IMR-90 (cell line): Measurements from ENCODE around the gene LRRC10B. TPM values are rescaled to one million over a fixed set of nuclear protein-coding genes. Genes with fewer than 3 reads are reported as not detected.

Experiments
- ATAC-seq: fragments of 200-7000 bp; cut with Tn5 transposase; 2 replicates; pipeline ENCODE4 v1.9.1; 2020; ENCODE audit warnings: low read depth, mild to moderate bottlenecking, moderate library complexity
- BruUV-seq: library from RNA; stranded (reverse); fragments of 400-500 nt; replicated peaks from 2 replicates; lab custom pipeline; 2021; lab: Mats Ljungman, UMichigan
- CTCF ChIA-PET: fragments of 300-600 bp; formaldehyde crosslinking; extraction: SDS; loops from one replicate; lab custom pipeline; 2021; ENCODE audit warnings: antibody characterized with exemption; lab: Yijun Ruan, JAX
- POLR2A ChIA-PET: fragments of 300-600 bp; sonication (Branson Sonifier 250); formaldehyde crosslinking; loops from one replicate; lab custom pipeline; 2022; ENCODE audit warnings: antibody characterized with exemption; ENCODE audit not compliant: unreplicated experiment; lab: Charles Lee
- DNase-seq: peaks from one replicate; pipeline ENCODE4 v3.0.0; 2013
- H2AFZ ChIP-seq: replicated peaks from 2 replicates; pipeline ENCODE3; 2013; ENCODE audit warnings: low read length, mild to moderate bottlenecking; ENCODE audit not compliant: poor library complexity
- H2AK5ac ChIP-seq: 2 replicates; pipeline ENCODE4 v1.6.1; 2013; ENCODE audit warnings: low read depth, low read length, inconsistent platforms
- H2AK9ac ChIP-seq: replicated peaks from 2 replicates; pipeline ENCODE3; 2013; ENCODE audit warnings: mild to moderate bottlenecking, low read depth, low read length, moderate library complexity; ENCODE audit not compliant: poor library complexity
- H2BK120ac ChIP-seq: 2 replicates; pipeline ENCODE4 v1.6.1; 2013; ENCODE audit warnings: low read depth, low read length, inconsistent platforms
- H2BK15ac ChIP-seq: 3 replicates; pipeline ENCODE4 v1.6.1; 2013; ENCODE audit warnings: low read depth, low read length, inconsistent platforms
- H2BK20ac ChIP-seq: 2 replicates; pipeline ENCODE4 v1.6.1; 2013; ENCODE audit warnings: low read depth, mild to moderate bottlenecking, inconsistent platforms, low read length, moderate library complexity
- H2BK5ac ChIP-seq: 2 replicates; pipeline ENCODE4 v1.6.1; 2013; ENCODE audit warnings: mild to moderate bottlenecking, low read depth, low read length, inconsistent platforms; ENCODE audit not compliant: poor library complexity, severe bottlenecking
- H3K14ac ChIP-seq: replicated peaks from 2 replicates; pipeline ENCODE4 v1.6.1; 2013; ENCODE audit warnings: low read depth, low read length, inconsistent platforms
- H3K18ac ChIP-seq: 2 replicates; pipeline ENCODE4 v1.6.1; 2013; ENCODE audit warnings: low read depth, low read length, control low read depth
- H3K23ac ChIP-seq: 2 replicates; pipeline ENCODE4 v1.6.1; 2013; ENCODE audit warnings: low read depth, low read length, inconsistent platforms
- H3K27ac ChIP-seq: 2 replicates; pipeline ENCODE4 v1.5.1; 2013; ENCODE audit warnings: mild to moderate bottlenecking, control low read depth, low read length; ENCODE audit not compliant: insufficient read depth
- H3K27me3 ChIP-seq: 2 replicates; pipeline ENCODE4 v1.6.1; 2013; ENCODE audit warnings: low read length; ENCODE audit not compliant: control insufficient read depth, insufficient read depth
- H3K36me3 ChIP-seq: 2 replicates; pipeline ENCODE4 v1.6.1; 2013; ENCODE audit warnings: low read length, mixed read lengths; ENCODE audit not compliant: control insufficient read depth, insufficient read depth
- H3K4ac ChIP-seq: 2 replicates; pipeline ENCODE4 v1.6.1; 2013; ENCODE audit warnings: low read depth, low read length, inconsistent platforms
- H3K4me1 ChIP-seq: 2 replicates; pipeline ENCODE4 v1.6.1; 2013; ENCODE audit warnings: low read length, mixed read lengths; ENCODE audit not compliant: control insufficient read depth, insufficient read depth
- H3K4me2 ChIP-seq: 2 replicates; pipeline ENCODE4 v1.6.1; 2013; ENCODE audit warnings: low read depth, mild to moderate bottlenecking, control low read depth, low read length, moderate library complexity
- H3K4me3 ChIP-seq: 2 replicates; pipeline ENCODE4 v1.5.1; 2013; ENCODE audit warnings: low read depth, mild to moderate bottlenecking, control low read depth, low read length, moderate library complexity; ENCODE audit not compliant: insufficient read depth
- H3K56ac ChIP-seq: 2 replicates; pipeline ENCODE4 v1.6.1; 2013; ENCODE audit warnings: low read length, inconsistent platforms; ENCODE audit not compliant: insufficient read depth; ENCODE audit errors: extremely low read depth
- H3K79me1 ChIP-seq, 2 experiments: 2 replicates each; pipeline ENCODE4 v1.6.1; 2013; ENCODE audit warnings: low read length in 2 of 2, inconsistent platforms in 1 of 2, low read depth in 1 of 2
- H3K9ac ChIP-seq: 2 replicates; pipeline ENCODE4 v1.6.1; 2013; ENCODE audit warnings: low read depth, low read length, control low read depth
- H3K9me1 ChIP-seq: 2 replicates; pipeline ENCODE4 v1.6.1; 2013; ENCODE audit warnings: low read length, inconsistent platforms; ENCODE audit not compliant: insufficient read depth
- H3K9me3 ChIP-seq: 2 replicates; pipeline ENCODE4 v1.6.1; 2013; ENCODE audit warnings: low read length; ENCODE audit not compliant: control insufficient read depth, insufficient read depth
- H4K20me1 ChIP-seq: 2 replicates; pipeline ENCODE4 v1.6.1; 2013; ENCODE audit warnings: low read length, inconsistent platforms; ENCODE audit not compliant: insufficient read depth
- H4K5ac ChIP-seq: 2 replicates; pipeline ENCODE4 v1.6.1; 2013; ENCODE audit warnings: mild to moderate bottlenecking, low read depth, low read length, control low read depth
- H4K8ac ChIP-seq, 2 experiments: 2 replicates each; pipeline ENCODE4 v1.6.1; 2013; ENCODE audit warnings: low read depth in 2 of 2, low read length in 2 of 2, control low read depth in 1 of 2, inconsistent platforms in 1 of 2
- H4K91ac ChIP-seq: 2 replicates; pipeline ENCODE4 v1.6.1; 2013; ENCODE audit warnings: low read depth, low read length, inconsistent platforms; ENCODE audit not compliant: insufficient read depth
- CEBPB ChIP-seq: IDR thresholded peaks from 2 replicates; pipeline ENCODE4 v1.6.1; 2012; ENCODE audit warnings: low read depth, low read length, improper control_type of control experiment
- CHD1 ChIP-seq: IDR thresholded peaks from 2 replicates; pipeline ENCODE4 v1.6.1; 2012; ENCODE audit warnings: low read depth, low read length, improper control_type of control experiment
- CTCF ChIP-seq: conservative IDR thresholded peaks from 2 replicates; pipeline ENCODE4 v1.5.1; 2012; ENCODE audit warnings: mild to moderate bottlenecking, low read depth, low read length, improper control_type of control experiment
- FOS ChIP-seq: fragments of 150-350 bp; IDR thresholded peaks from 2 replicates; pipeline ENCODE4 v1.6.1; 2016; ENCODE audit warnings: low read depth, low read length
- MAFK ChIP-seq: IDR thresholded peaks from 2 replicates; pipeline ENCODE4 v1.6.1; 2012; ENCODE audit warnings: low read depth, low read length, improper control_type of control experiment
- MAZ ChIP-seq: IDR thresholded peaks from 2 replicates; pipeline ENCODE4 v1.6.1; 2012; ENCODE audit warnings: low read depth, mild to moderate bottlenecking, low read length, improper control_type of control experiment, moderate library complexity, borderline replicate concordance
- NFE2L2 ChIP-seq: fragments of 150-350 bp; IDR thresholded peaks from 2 replicates; pipeline ENCODE4 v1.6.1; 2016; ENCODE audit warnings: low read depth, mild to moderate bottlenecking, low read length
- POLR2A ChIP-seq: IDR thresholded peaks from 2 replicates; pipeline ENCODE4 v1.6.1; 2012; ENCODE audit warnings: mild to moderate bottlenecking, low read depth, low read length
- RCOR1 ChIP-seq: IDR thresholded peaks from 2 replicates; pipeline ENCODE4 v1.6.1; 2012; ENCODE audit warnings: mild to moderate bottlenecking, low read length, improper control_type of control experiment; ENCODE audit not compliant: insufficient replicate concordance
- RFX5 ChIP-seq: IDR thresholded peaks from 2 replicates; pipeline ENCODE4 v1.8.0; 2012; ENCODE audit warnings: low read depth, mild to moderate bottlenecking, low read length, moderate library complexity
- SMC3 ChIP-seq: fragments of 150-350 bp; IDR thresholded peaks from 2 replicates; pipeline ENCODE4 v1.6.1; 2016; ENCODE audit warnings: low read depth, mild to moderate bottlenecking, antibody characterized with exemption, low read length, moderate library complexity
- USF2 ChIP-seq: fragments of 150-350 bp; IDR thresholded peaks from 2 replicates; pipeline ENCODE4 v1.6.1; 2017; ENCODE audit warnings: mild to moderate bottlenecking, antibody characterized with exemption, low read length, low read depth
- WGBS, 2 experiments: methylation state at CpG; one replicate each; pipeline versions ENCODE4 v1.1.5 to v1.1.7; 2013; ENCODE audit warnings: missing lambda C conversion rate in 2 of 2; ENCODE audit not compliant: insufficient read length in 1 of 2; ENCODE audit errors: extremely low coverage in 2 of 2; 5-methylcytosine and 5-hydroxymethylcytosine counted together
- dilution Hi-C: fragments of 300-500 bp; cut with HindIII; formaldehyde crosslinking; loops from one replicate; pipeline ENCODE4 v1.14.3; 2018; ENCODE audit warnings: low sequenced_read_pairs; ENCODE audit not compliant: unreplicated experiment
- in situ Hi-C: fragments of 300-500 bp; cut with MboI; formaldehyde crosslinking; loops from 3 replicates; pipeline ENCODE4 v1.14.3; 2019; ENCODE audit warnings: low sequenced_read_pairs, inconsistent platforms, mixed read lengths
- intact Hi-C: fragments of 100-400 bp; cut with micrococcal nuclease; formaldehyde crosslinking; loops from 2 replicates; pipeline ENCODE4 v1.10.0; 2022
- polyA plus RNA-seq, 3 experiments: library from polyadenylated mRNA; depleted of rRNA; stranded (reverse); fragments of >200 nt; gene quantifications; 2 replicates each; pipeline ENCODE4 v1.2.3, GENCODE V29; 2012; ENCODE audit warnings: low replicate concordance in 1 of 3
- total RNA-seq: library from RNA; depleted of rRNA; stranded (reverse); fragments of >200 nt; gene quantifications from 2 replicates; pipeline ENCODE4 v1.2.3, GENCODE V29; 2012

Gene LRRC10B
- total and polyA plus RNA-seq, 2 of the 4 experiments (the other 2 are of a cell fraction), result not detected

- H4K91ac ChIP-seq, result no peak overlapping the region
- H3K27ac ChIP-seq, result no peak overlapping the region
- H3K9ac ChIP-seq, result no peak overlapping the region
- no peak overlapping the region for H4K5ac ChIP-seq
- no peaks in the 10 kb centered on the region for H3K4me1 ChIP-seq
- H2BK120ac ChIP-seq, result no peak overlapping the region
- dilution Hi-C loops, result no loop called here
- H3K9me1 ChIP-seq, result 0 out of 2 replicates have a peak, but pooled peaks cover 6% of the 10 kb centered on the region
- H3K79me1 ChIP-seq, result no peaks in the 10 kb centered on the region
- H3K4me2 ChIP-seq, result no peak overlapping the region
- BruUV-seq, result no TSS peak
- no peak overlapping the region for H2BK5ac ChIP-seq
- no peak overlapping the region for H2BK15ac ChIP-seq
- peaks cover 4% of the 10 kb centered on the region; the same call in 1 of the 2 replicates for H3K27me3 ChIP-seq
- no peak overlapping the region for H3K14ac ChIP-seq
- no peaks in the 10 kb centered on the region; the same call in 1 of the 2 replicates for H4K20me1 ChIP-seq
- peak; percentile 22; the same call in 1 of the 2 replicates for ATAC-seq
- no peak overlapping the region for H3K18ac ChIP-seq
- in situ Hi-C loops, result no loop called here
- no peak overlapping the region for H3K23ac ChIP-seq
- no peak overlapping the region for H2AK5ac ChIP-seq
- ChIA-PET CTCF (interaction anchor here (0.7 kb wide), 1 partner anchor 28 kb away, joined by 3 read pairs; no protein-coding TSS in a partner anchor), POLR2A (no interaction called here)
- peaks cover 11% of the 10 kb centered on the region for H3K36me3 ChIP-seq
- no peak overlapping the region for H4K8ac ChIP-seq
- no peak for DNase-seq
- WGBS, 2 experiments, result 75% methylated on average over 2 of the region's 6 CpGs; no CpG with 5 or more reads in 1 of the 2 experiments
- TF ChIP-seq CTCF (no peak), CEBPB (no peak), NFE2L2 (no peak), RFX5 (no peak), SMC3 (no peak), RCOR1 (no peak), USF2 (no peak), CHD1 (no peak), FOS (no peak), MAFK (no peak), MAZ (no peak), POLR2A (no peak)
- H2BK20ac ChIP-seq, result no peak overlapping the region
- H3K4me3 ChIP-seq, result no peak overlapping the region
- no peak overlapping the region for H3K56ac ChIP-seq
- no peak overlapping the region for H2AFZ ChIP-seq
- H3K9me3 ChIP-seq, result peaks cover 2% of the 10 kb centered on the region; the same call in 1 of the 2 replicates
- H3K4ac ChIP-seq, result no peak overlapping the region
- intact Hi-C loops, result no loop called here
- no peak overlapping the region for H2AK9ac ChIP-seq
Measured at GRCh38 chr11:61474013-61474643, 34.4 kb upstream of the LRRC10B start.
